Measurements from ENCODE around the gene VMP1. TPM values are rescaled to one million over a fixed set of nuclear protein-coding genes. Genes with fewer than 3 reads are reported as not detected.

The VMP1 gene
- total RNA-seq, 1 donor from 2014 or later, result 314 TPM

DNA sequence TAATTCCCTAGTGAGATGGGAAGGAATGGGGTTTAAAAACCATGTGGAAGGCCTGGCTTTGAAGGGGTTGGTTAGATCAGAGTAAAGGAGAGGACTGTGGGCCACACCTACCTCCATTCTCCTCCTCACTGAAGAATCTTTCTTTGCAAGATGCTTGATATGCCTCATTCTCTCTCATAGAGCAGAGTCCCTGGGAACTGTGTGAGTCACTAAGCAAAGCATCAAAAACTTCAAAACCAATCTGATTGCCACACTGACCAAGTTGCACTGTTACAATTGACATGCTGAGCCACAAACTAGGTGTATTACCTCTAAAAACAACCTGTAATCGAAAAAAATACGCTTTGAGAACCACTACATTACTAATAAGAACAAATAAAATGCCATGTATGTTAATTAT lies 183.3 kb downstream of the VMP1 start:
- FAIRE-seq, result no peak
- peak overlapping the region; percentile 73 for H3K4me3 Mint-ChIP-seq (ENCODE audit: unreplicated experiment)

More for the DNA sequence above, 183.3 kb downstream of the VMP1 start:
- TF ChIP-seq, protein P1, sequence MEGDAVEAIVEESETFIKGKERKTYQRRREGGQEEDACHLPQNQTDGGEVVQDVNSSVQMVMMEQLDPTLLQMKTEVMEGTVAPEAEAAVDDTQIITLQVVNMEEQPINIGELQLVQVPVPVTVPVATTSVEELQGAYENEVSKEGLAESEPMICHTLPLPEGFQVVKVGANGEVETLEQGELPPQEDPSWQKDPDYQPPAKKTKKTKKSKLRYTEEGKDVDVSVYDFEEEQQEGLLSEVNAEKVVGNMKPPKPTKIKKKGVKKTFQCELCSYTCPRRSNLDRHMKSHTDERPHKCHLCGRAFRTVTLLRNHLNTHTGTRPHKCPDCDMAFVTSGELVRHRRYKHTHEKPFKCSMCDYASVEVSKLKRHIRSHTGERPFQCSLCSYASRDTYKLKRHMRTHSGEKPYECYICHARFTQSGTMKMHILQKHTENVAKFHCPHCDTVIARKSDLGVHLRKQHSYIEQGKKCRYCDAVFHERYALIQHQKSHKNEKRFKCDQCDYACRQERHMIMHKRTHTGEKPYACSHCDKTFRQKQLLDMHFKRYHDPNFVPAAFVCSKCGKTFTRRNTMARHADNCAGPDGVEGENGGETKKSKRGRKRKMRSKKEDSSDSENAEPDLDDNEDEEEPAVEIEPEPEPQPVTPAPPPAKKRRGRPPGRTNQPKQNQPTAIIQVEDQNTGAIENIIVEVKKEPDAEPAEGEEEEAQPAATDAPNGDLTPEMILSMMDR (IDR thresholded peaks at IDR 0.05; ENCODE audit: insufficient read depth, low read depth, low read length), result no peak
- TF ChIP-seq EZH2 (IDR thresholded peaks at IDR 0.05; ENCODE audit: insufficient read depth, low read length), result no peak
- Histone ChIP-seq H4K20me1 (ENCODE audit: insufficient read depth, low read length) (peaks cover 14% of the 10 kb centered on the region), H3K27ac (ENCODE audit: low read depth, low read length) (no peak overlapping the region), H3K9me3 (ENCODE audit: insufficient read depth, low read depth, low read length) (no peaks in the 10 kb centered on the region), H3K27me3 (ENCODE audit: insufficient read depth, low read length) (no peaks in the 10 kb centered on the region), H3K4me3 (ENCODE audit: insufficient read depth, low read depth, low read length) (no peak overlapping the region), H3K9ac (ENCODE audit: low read length) (no peak overlapping the region), H2AFZ (ENCODE audit: low read depth, low read length) (no peak overlapping the region), H3K4me2 (ENCODE audit: low read length) (no peak overlapping the region), H3K36me3 (ENCODE audit: insufficient read depth, low read length) (no peaks in the 10 kb centered on the region), H3K4me1 (ENCODE audit: insufficient read depth, low read length) (peaks cover 9% of the 10 kb centered on the region), H3K79me2 (ENCODE audit: insufficient read depth, low read length) (peaks cover 41% of the 10 kb centered on the region)
- peak overlapping the region; percentile 80 for H3K27ac Mint-ChIP-seq (ENCODE audit: unreplicated experiment)
- H3K9me3 Mint-ChIP-seq (ENCODE audit: unreplicated experiment), result no peaks in the 10 kb centered on the region
- peaks cover 7% of the 10 kb centered on the region for H3K36me3 Mint-ChIP-seq (ENCODE audit: low read depth, unreplicated experiment)
- DNase-seq (ENCODE audit: low read depth), result no peak
- H3K4me1 Mint-ChIP-seq (ENCODE audit: low read depth, unreplicated experiment), result peaks cover 13% of the 10 kb centered on the region
- no peaks in the 10 kb centered on the region for H3K27me3 Mint-ChIP-seq (ENCODE audit: low read depth, unreplicated experiment)

Small RNAs within 50 kb of the gene (microRNA-seq; reads per million reads assigned to microRNA genes)
- gene MIR21, result 201,376 reads per million, percentile 100 among the genes with 10 or more reads in this experiment

Other genes with a start within 250 kb of the VMP1 start
- gene DHX40, start 142.0 kb upstream of the VMP1 start, total RNA-seq, result 29.8 and 31.0 TPM in 2 replicates
- 381 and 391 TPM in 2 replicates for gene CLTC, start 87.8 kb upstream of the VMP1 start, total RNA-seq
- 34.5 and 36.3 TPM in 2 replicates for gene PTRH2, start 224 bp upstream of the VMP1 start, total RNA-seq
- 9.0 and 9.2 TPM in 2 replicates for gene TUBD1, start 185.3 kb downstream of the VMP1 start, total RNA-seq
- gene RPS6KB1, start 185.5 kb downstream of the VMP1 start, total RNA-seq, result 33.4 and 41.7 TPM in 2 replicates